Activated naive CD8-positive, alpha-beta T cell treated with anti-CD3 and anti-CD28 coated beads, Interleukin-2, amount 10 ng/mL, durations not matched to agents 7 days and 5 days (primary cell): ENCODE data around the gene REPS2. TPM values are rescaled to one million over a fixed set of nuclear protein-coding genes. Genes with fewer than 3 reads are reported as not detected.
A peak's percentile ranks its signal among the peaks of the same experiment; 100 is the strongest.

Experiments used
- ATAC-seq: fragments of 150-1000 bp; cut with Tn5 transposase; one replicate; pipeline ENCODE4 v1.10.0; 2021; ENCODE audit warnings: low read depth, moderate library complexity
- POLR2A ChIA-PET: fragments of 350-600 bp; sonication (Branson Sonifier 250); formaldehyde crosslinking; loops from one replicate; lab custom pipeline; 2021; ENCODE audit warnings: antibody characterized with exemption; lab: Charles Lee
- DNase-seq: peaks from one replicate; pipeline ENCODE4 v3.0.0; 2021
- H3K27ac Mint-ChIP-seq: one replicate; pipeline ENCODE4 v1.8.0; 2022; ENCODE audit warnings: mild to moderate bottlenecking, mixed read lengths
- H3K27me3 Mint-ChIP-seq: one replicate; pipeline ENCODE4 v1.8.0; 2022; ENCODE audit warnings: mild to moderate bottlenecking, moderate library complexity, mixed read lengths
- H3K36me3 Mint-ChIP-seq: one replicate; pipeline ENCODE4 v1.8.0; 2021; ENCODE audit warnings: mild to moderate bottlenecking, mixed read lengths
- H3K4me1 Mint-ChIP-seq: one replicate; pipeline ENCODE4 v1.8.0; 2021; ENCODE audit warnings: mixed read lengths
- H3K4me3 Mint-ChIP-seq: one replicate; pipeline ENCODE4 v1.8.0; 2022; ENCODE audit warnings: mild to moderate bottlenecking, moderate library complexity, mixed read lengths
- H3K9me3 Mint-ChIP-seq: one replicate; pipeline ENCODE4 v1.8.0; 2021; ENCODE audit warnings: mixed read lengths
- total RNA-seq, 2 experiments: library from RNA; stranded (reverse); gene quantifications; one replicate each; pipeline ENCODE4 v1.2.3, GENCODE V29; 2021

Gene REPS2
- under 1 TPM; 0.08 to 0.31 TPM for total RNA-seq

- peaks cover 31% of the 10 kb centered on the region for H3K27me3 Mint-ChIP-seq
- no peaks in the 10 kb centered on the region for H3K9me3 Mint-ChIP-seq
- H3K4me1 Mint-ChIP-seq, result no peaks in the 10 kb centered on the region
- peak; percentile 92 for ATAC-seq
- peak within 1 kb of the TSS; percentile 76 for H3K4me3 Mint-ChIP-seq
- H3K36me3 Mint-ChIP-seq, result no peaks in the 10 kb centered on the region
- POLR2A ChIA-PET, result no interaction called here
- H3K27ac Mint-ChIP-seq, result no peak within 1 kb of the TSS
- peak; percentile 61 for DNase-seq
Measured at GRCh38 chrX:16946361-16946964, at the start of gene REPS2. Gene REPS2 (plus strand): TSS chrX:16946658. CDS start chrX:16946862, 204 bp downstream.

DNA sequence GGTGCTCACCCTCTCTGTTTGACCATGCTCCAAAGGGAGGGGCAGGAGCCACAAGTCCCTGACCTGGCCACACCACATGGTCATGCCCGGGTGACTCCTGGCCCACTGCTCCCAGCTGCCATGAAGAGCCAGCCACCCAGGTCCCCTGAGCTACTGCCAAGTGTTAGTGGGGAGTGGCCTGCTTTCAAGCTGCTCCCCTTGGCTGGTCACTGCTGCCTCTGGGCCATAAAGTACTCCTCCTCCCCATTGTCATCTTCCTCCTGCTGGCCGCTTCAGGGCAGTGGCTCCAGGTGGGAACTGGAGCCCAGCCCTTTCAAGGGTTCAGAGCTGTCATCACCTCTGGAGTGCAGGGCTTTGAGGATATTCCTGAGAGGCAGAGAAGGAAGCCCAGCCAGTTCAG, 49.0 kb upstream of the REPS2 start:
- no peaks in the 10 kb centered on the region for H3K36me3 Mint-ChIP-seq
- DNase-seq, result no peak
- no peak for ATAC-seq
- no peak overlapping the region for H3K4me3 Mint-ChIP-seq
- H3K4me1 Mint-ChIP-seq, result peaks cover 5% of the 10 kb centered on the region
- no peak overlapping the region for H3K27ac Mint-ChIP-seq
- POLR2A ChIA-PET, result no interaction called here
- H3K27me3 Mint-ChIP-seq, result peaks cover 3% of the 10 kb centered on the region
- no peaks in the 10 kb centered on the region for H3K9me3 Mint-ChIP-seq

GRCh38 chrX:16903274-16904022, 43.0 kb upstream of the REPS2 start:
- H3K27me3 Mint-ChIP-seq, result peaks cover 2% of the 10 kb centered on the region
- POLR2A ChIA-PET, result interaction anchor here (0.6 kb wide), 1 partner anchor 36 kb away, joined by 4 read pairs; no protein-coding TSS in a partner anchor
- no peaks in the 10 kb centered on the region for H3K9me3 Mint-ChIP-seq
- DNase-seq (no peak), ATAC-seq (no peak)
- H3K4me3 Mint-ChIP-seq, result no peak overlapping the region
- no peaks in the 10 kb centered on the region for H3K4me1 Mint-ChIP-seq
- no peak overlapping the region for H3K27ac Mint-ChIP-seq
- no peaks in the 10 kb centered on the region for H3K36me3 Mint-ChIP-seq

GRCh38 chrX:16910376-16910775, 36.1 kb upstream of the REPS2 start:
- H3K27ac Mint-ChIP-seq, result no peak overlapping the region
- H3K4me1 Mint-ChIP-seq, result no peaks in the 10 kb centered on the region
- ATAC-seq (no peak), DNase-seq (no peak)
- no peaks in the 10 kb centered on the region for H3K9me3 Mint-ChIP-seq
- H3K36me3 Mint-ChIP-seq, result no peaks in the 10 kb centered on the region
- no peaks in the 10 kb centered on the region for H3K27me3 Mint-ChIP-seq
- POLR2A ChIA-PET, result no interaction called here
- H3K4me3 Mint-ChIP-seq, result no peak overlapping the region

DNA sequence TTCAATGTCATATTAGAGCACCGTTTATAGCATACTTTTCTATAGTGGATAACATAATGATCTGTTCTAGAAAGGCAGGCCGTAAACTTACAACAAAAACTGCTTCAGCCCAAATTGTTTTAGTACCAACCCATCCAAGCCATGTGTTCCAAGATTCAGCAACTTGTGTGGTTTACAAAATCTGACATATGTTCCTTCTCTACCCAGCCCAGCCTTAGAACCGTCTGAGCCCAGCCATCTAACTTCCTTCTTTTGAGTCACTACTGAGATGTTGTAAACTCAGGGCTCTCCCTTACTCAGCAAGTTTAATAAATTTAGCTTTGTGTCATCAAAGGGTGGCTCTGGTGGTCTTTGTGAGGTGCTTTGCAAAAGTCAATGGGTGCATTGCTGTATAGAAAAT, 32.4 kb upstream of the REPS2 start:
- H3K27ac Mint-ChIP-seq, result no peak overlapping the region
- POLR2A ChIA-PET, result no interaction called here
- DNase-seq (no peak), ATAC-seq (no peak)
- H3K4me1 Mint-ChIP-seq, result no peaks in the 10 kb centered on the region
- H3K36me3 Mint-ChIP-seq, result no peaks in the 10 kb centered on the region
- H3K27me3 Mint-ChIP-seq, result no peaks in the 10 kb centered on the region
- H3K9me3 Mint-ChIP-seq, result no peaks in the 10 kb centered on the region
- no peak overlapping the region for H3K4me3 Mint-ChIP-seq

DNA sequence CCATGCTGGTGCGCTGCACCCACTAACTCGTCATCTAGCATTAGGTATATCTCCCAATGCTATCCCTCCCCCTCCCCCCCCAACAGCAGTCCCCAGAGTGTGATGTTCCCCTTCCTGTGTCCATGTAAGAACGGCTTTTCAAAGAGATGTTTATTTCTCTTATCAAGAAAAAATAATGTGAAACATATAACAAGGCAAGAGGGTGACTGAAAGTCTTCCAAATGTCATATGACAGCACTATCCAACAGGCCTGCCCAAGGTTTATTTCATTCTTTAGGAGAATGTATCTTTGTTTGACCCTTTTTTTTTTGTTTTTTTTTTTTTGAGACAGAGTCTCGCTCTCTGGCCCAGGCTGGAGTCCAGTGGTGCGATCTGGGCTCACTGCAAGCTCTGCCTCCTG, 29.9 kb upstream of the REPS2 start:
- POLR2A ChIA-PET, result no interaction called here
- no peak for DNase-seq
- H3K27ac Mint-ChIP-seq, result no peak overlapping the region
- H3K27me3 Mint-ChIP-seq, result no peaks in the 10 kb centered on the region
- no peak overlapping the region for H3K4me3 Mint-ChIP-seq
- no peaks in the 10 kb centered on the region for H3K9me3 Mint-ChIP-seq
- H3K36me3 Mint-ChIP-seq, result no peaks in the 10 kb centered on the region
- ATAC-seq, result no peak
- no peaks in the 10 kb centered on the region for H3K4me1 Mint-ChIP-seq

DNA sequence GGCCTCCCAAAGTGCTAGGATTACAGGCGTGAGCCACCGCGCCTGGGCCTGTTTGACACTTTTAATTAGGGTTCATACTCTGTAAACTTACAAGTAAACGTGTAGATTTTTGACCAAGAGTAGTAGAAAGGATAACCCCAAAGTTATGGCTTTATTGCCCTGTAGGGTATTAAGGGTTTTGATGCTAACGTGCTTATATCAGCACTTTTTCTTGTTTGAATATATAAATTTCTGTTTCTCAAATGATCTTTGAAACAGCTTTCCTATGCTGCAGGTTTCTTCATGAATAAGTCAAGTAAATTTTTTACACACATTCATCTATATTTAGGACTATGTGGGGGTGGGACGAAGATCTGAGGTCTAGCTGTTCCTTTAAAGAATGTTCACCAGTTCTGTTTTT, 29.3 kb upstream of the REPS2 start:
- H3K27ac Mint-ChIP-seq, result no peak overlapping the region
- H3K9me3 Mint-ChIP-seq, result no peaks in the 10 kb centered on the region
- H3K4me1 Mint-ChIP-seq, result no peaks in the 10 kb centered on the region
- no peaks in the 10 kb centered on the region for H3K36me3 Mint-ChIP-seq
- H3K4me3 Mint-ChIP-seq, result no peak overlapping the region
- H3K27me3 Mint-ChIP-seq, result peaks cover 2% of the 10 kb centered on the region
- ATAC-seq, result no peak
- no peak for DNase-seq
- POLR2A ChIA-PET, result no interaction called here

DNA sequence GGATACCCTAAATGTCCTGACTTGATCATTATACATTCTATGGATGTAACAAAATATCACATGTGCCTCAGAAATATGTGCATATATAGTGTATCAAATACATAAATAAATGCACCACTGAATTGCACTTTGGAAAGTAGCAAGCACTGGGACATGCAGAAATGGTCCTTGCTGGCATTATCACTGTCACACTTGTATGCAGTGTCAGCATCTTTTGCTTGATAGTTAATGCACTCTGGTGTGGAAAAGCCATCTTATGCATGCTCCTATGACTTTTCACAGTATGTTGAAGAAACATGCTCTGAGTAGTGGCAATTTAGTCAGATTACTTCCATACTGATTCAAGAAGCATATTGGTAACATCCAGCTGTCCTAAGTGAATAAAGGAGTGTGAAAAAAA, 27.5 kb upstream of the REPS2 start:
- no peak for ATAC-seq
- DNase-seq, result no peak
- no peak overlapping the region for H3K27ac Mint-ChIP-seq
- H3K9me3 Mint-ChIP-seq, result no peaks in the 10 kb centered on the region
- peaks cover 4% of the 10 kb centered on the region for H3K27me3 Mint-ChIP-seq
- H3K4me1 Mint-ChIP-seq, result no peaks in the 10 kb centered on the region
- no peak overlapping the region for H3K4me3 Mint-ChIP-seq
- POLR2A ChIA-PET, result no interaction called here
- no peaks in the 10 kb centered on the region for H3K36me3 Mint-ChIP-seq

- H3K4me3 Mint-ChIP-seq, result no peak overlapping the region
- POLR2A ChIA-PET, result no interaction called here
Measured at GRCh38 chrX:16920075-16920474, 26.4 kb upstream of the REPS2 start.

DNA sequence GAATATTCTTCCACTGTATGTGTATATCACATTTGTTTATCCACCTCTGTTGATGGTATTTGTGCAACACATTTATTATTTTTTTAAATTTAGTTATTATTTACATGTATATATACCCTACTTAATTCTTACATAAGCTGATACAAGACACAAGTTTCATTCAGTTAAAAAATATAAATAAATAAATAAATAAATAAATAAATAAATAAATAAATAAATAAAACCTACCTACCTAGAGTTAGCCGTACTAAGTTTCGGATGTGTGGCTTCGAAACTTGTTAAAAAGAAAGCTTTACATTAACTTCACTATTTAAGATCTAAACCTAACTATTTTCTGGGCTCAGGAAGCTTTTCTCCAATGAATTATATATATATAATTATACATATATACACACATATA, 23.3 kb upstream of the REPS2 start:
- H3K36me3 Mint-ChIP-seq, result no peaks in the 10 kb centered on the region
- H3K4me1 Mint-ChIP-seq, result no peaks in the 10 kb centered on the region
- no peak overlapping the region for H3K27ac Mint-ChIP-seq
- no peaks in the 10 kb centered on the region for H3K9me3 Mint-ChIP-seq
- H3K4me3 Mint-ChIP-seq, result no peak overlapping the region
- no peak for ATAC-seq
- H3K27me3 Mint-ChIP-seq, result peaks cover 7% of the 10 kb centered on the region
- DNase-seq, result no peak
- POLR2A ChIA-PET, result no interaction called here

More at GRCh38 chrX:16920075-16920474, 26.4 kb upstream of the REPS2 start:
- Mint-ChIP-seq H3K27me3 (peaks cover 7% of the 10 kb centered on the region), H3K27ac (no peak overlapping the region), H3K9me3 (no peaks in the 10 kb centered on the region), H3K36me3 (no peaks in the 10 kb centered on the region), H3K4me1 (no peaks in the 10 kb centered on the region)
- DNase-seq (no peak), ATAC-seq (no peak)

DNA sequence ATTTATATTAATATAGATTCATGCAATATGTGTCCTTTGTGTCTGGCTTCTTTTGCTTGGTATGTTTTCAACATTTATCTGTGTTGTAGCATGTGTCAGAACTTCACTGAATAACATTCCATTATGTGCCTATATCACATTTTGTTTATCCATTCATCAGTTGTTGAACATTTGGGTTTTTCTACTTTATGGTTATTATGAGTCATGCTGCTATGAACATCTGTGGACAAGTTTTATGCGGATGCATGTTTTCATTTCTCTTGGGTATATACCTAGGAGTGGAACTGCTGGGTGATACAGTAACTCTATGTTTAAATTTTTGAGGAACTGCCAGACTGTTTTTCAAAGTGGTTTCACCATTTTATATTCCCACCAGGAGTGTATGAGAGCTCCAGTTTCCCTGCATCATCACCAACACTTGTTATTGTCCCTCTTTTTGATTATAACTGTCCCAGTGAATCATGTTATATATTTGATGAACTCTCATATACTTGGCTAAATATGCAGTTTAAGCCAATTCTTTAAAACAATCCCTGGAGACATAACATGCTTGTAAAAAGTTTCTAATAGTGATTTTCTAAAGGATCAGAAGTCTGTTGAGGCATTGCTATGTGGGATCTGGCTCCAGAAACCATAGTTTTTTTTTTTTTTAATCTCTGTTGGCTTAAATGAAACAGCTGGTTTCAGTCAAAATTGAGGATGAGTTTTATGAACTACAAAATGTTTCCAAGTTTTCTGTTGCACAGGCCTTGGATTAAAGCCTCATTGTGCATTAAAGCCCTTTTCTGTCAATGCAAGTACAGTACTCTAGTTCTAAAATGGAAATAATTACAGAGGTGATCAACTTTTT, 21.6 kb upstream of the REPS2 start:
- DNase-seq (no peak), ATAC-seq (no peak)
- H3K4me1 Mint-ChIP-seq, result no peaks in the 10 kb centered on the region
- peaks cover 7% of the 10 kb centered on the region for H3K27me3 Mint-ChIP-seq
- POLR2A ChIA-PET, result no interaction called here
- H3K27ac Mint-ChIP-seq, result no peak overlapping the region
- H3K36me3 Mint-ChIP-seq, result no peaks in the 10 kb centered on the region
- H3K9me3 Mint-ChIP-seq, result no peaks in the 10 kb centered on the region
- H3K4me3 Mint-ChIP-seq, result no peak overlapping the region

DNA sequence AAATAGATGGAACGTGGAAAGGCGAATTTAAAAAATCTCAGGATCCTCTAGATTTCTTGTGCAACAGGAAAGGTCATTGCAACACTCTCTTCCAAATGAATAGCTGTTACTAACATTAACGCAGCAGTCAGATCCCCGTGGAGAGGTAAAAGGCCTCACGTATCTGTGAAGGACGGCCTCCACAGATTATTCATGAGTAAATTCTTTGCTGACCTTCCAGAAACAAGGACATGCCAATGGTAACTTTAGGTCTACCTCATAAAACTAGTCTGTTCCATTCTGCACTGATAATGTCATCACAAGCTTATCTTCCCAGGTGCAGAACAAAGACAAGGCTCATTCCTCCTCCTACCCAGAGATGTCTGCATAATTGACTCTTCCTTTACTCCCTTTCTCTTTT, 16.1 kb upstream of the REPS2 start:
- Mint-ChIP-seq H3K27me3 (peaks cover 3% of the 10 kb centered on the region), H3K4me1 (no peaks in the 10 kb centered on the region), H3K4me3 (no peak overlapping the region), H3K36me3 (no peaks in the 10 kb centered on the region), H3K27ac (no peak overlapping the region), H3K9me3 (no peaks in the 10 kb centered on the region)
- ATAC-seq (no peak), DNase-seq (no peak)
- POLR2A ChIA-PET, result no interaction called here

- Mint-ChIP-seq H3K36me3 (no peaks in the 10 kb centered on the region), H3K27me3 (peaks cover 4% of the 10 kb centered on the region), H3K4me1 (no peaks in the 10 kb centered on the region), H3K9me3 (no peaks in the 10 kb centered on the region), H3K27ac (no peak overlapping the region), H3K4me3 (no peak overlapping the region)
- no peak for DNase-seq
- POLR2A ChIA-PET, result no interaction called here
- ATAC-seq, result no peak
Measured at GRCh38 chrX:16931371-16931770, 15.1 kb upstream of the REPS2 start.
